Hepatic stellate cell (primary cell): ENCODE results near the gene ATP2B2.

ENCODE experiments used
- DNase-seq: peaks from one replicate; pipeline ENCODE4 v3.0.0; 2011; ENCODE audit warnings: low spot score

Gene ATP2B2

DNA sequence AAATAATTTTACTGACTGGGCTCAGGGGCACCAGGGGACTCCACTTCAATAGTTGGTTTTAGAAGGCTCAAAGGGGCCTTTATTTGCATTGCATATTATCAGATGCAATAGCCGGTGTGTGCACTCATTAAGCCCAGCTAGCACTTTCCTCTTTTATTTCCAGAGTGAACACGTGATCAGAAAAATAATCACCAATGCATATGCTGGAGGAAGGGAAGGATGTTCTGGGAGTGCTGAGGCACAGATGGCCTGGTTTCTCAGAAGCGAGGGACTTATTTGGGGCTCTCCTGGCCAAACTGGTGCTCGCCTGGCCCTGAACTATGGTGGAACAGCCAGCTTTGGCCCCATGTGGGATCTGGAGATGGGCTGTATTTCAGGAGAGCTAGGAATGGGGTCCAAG is 124.0 kb downstream of the ATP2B2 start:
- no peak for DNase-seq

DNA sequence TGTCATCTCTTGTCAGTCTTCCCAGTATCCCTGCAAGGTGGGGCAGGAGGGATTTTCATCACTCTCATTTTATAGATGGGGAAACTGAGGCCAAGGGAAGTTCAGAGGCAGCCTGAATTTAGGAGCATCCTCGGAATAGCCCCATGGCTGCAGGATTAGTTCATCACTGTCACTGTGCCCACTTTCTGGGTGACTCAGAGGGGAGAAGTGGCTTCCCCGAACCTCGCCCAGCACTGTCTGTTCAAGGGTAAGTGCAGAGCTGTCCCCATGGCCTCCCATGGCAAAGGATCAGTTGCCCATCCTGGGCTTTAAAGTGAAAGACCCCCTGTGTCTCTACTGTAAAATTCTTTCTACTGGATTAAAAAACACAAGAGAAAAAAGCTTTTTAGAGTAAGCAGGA is 124.5 kb downstream of the ATP2B2 start:
- no peak for DNase-seq

DNA sequence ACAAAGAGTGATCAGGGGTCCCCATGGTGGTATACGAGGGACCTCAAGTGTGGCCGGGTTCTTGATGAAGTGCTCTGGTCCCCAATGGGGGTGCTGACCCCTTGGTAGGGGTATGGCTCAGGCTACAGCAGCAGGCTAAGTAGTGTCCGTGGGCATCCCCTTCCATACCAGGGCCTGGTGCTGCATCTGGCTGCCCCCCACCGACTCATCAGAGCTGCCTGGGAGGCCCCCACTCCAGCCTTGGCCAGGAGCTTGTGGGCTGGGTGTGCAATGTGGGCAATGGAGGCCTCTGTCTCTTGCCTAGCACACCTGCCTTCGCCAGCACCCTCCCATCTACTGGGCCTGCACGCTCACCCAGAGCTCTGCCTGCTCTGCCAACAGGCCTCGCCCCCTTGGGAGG is 125.4 kb downstream of the ATP2B2 start:
- DNase-seq, result no peak

DNA sequence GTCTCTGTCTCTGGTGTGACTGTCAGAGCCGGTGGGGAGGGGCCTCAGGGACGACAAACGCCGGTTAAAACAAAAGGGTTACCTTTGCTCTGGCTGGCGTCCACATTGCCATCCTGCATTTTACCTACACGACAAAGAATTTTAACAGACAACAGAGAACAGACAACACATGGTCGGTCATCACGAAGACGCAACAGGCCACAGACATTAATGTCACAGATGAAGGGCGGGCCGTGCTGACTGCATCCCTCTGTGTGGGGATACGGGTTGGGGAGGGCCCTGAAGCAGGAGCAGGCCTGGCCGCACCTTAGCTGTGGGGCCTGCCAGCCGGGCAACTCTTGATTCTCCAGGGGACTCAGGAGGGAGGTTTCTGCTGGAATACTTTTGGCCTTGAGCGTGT is 126.2 kb downstream of the ATP2B2 start:
- DNase-seq, result no peak

GRCh38 chr3:10378742-10379141 is 126.6 kb downstream of the ATP2B2 start:
- no peak for DNase-seq

DNA sequence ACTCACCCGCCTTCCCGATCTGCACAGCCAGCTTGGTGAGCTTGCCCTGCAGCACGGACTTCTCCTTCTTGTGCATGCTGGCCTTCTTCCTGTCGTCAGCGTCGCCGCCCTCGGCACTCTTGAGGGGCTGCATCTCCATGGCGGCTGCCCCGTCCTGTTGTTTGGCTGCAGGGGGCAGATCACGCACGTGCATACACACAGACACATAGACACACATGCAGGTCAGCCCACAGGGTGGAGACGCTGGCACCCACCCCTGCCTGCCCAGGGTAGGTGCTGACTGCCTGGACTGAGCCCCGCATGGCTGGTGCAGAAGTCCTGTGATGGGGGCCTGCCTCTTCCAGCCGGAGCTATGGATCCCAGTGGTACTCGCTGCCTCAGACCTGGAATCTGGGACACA is 127.1 kb downstream of the ATP2B2 start:
- DNase-seq, result no peak

- no peak for DNase-seq
Observed at GRCh38 chr3:10377148-10377725, 128.1 kb downstream of the ATP2B2 start.

DNA sequence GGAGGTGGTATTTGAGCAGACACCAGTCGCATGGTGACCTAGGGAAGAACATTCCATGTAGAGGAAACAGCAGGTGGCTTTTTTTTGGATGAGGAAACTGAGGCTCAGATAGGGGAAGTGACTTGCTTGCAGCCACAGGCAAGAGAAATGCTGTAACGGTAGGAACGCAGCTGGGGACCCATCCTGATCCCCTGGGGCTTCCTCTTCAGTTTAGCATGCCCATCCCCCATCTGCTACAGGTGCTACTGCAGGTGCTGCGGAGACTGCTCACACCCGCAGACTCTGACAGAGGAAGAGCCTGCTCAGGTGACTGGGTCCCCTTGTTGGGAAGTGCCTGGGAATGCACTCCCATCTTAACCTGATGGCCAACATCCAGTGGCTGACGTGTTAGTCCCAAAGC is 129.0 kb downstream of the ATP2B2 start:
- no peak for DNase-seq

- no peak for DNase-seq
Observed at GRCh38 chr3:10375296-10376053, 129.9 kb downstream of the ATP2B2 start.

DNA sequence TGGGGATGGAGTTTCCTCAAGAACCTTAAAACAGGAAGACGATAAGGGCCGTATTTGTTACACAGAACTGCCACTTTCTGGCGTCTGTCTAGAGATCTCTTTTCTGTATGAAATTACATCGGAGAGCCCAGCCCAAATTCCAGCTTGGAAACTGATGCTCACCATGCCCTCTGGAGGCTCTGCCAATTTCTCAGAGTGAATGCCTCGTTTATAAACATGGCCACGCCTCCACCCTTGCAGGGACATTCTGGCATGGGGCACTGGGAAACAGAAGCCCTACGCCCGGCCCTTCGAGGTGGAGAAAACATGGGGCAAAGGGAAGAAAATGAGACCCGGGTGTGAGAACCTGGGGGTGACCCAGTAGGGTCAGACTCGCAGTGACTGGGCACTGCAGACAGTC is 131.1 kb downstream of the ATP2B2 start:
- DNase-seq, result no peak

GRCh38 chr3:10373686-10374261 is 131.6 kb downstream of the ATP2B2 start:
- DNase-seq, result no peak

GRCh38 chr3:10371789-10372188 is 133.6 kb downstream of the ATP2B2 start:
- no peak for DNase-seq

GRCh38 chr3:10371167-10371566 is 134.2 kb downstream of the ATP2B2 start:
- no peak for DNase-seq

GRCh38 chr3:10370429-10370828 is 135.0 kb downstream of the ATP2B2 start:
- DNase-seq, result peak; percentile 83

DNA sequence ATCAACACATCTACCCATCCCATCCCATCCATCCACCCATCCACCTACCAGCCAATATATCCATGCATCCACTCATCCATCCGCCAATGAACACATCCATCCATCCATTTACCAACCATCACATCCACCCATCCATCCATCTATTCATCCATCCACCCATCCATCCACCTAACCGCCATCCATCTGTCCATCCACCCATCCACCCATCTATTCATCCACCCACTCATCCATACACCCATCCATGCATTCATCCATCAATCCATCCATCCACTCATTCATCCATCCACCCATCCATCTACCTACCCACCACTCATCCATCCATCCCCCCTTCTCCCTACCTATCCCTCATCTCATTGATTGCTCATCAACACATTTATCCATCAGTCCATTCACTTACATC is 136.9 kb downstream of the ATP2B2 start:
- DNase-seq, result no peak

DNA sequence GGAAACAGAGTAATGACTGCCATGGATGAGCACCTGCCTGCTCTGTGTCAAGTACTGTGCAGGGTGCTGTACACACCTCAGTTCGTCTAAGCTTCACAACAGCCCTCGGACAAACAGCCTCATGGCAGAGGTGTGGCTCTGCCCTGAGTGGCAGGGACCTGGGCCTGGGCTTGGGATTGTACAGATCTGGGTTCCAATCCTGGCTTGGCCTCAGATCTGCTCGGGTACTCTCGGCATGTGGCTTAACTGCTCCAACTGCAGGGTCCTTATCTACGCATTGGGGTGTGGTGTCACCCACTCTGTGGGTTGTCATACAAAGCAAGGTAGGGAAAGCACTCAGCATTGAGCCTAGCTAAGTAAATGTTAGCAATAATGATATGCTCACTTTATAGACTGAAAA is 137.9 kb downstream of the ATP2B2 start:
- DNase-seq, result no peak

DNA sequence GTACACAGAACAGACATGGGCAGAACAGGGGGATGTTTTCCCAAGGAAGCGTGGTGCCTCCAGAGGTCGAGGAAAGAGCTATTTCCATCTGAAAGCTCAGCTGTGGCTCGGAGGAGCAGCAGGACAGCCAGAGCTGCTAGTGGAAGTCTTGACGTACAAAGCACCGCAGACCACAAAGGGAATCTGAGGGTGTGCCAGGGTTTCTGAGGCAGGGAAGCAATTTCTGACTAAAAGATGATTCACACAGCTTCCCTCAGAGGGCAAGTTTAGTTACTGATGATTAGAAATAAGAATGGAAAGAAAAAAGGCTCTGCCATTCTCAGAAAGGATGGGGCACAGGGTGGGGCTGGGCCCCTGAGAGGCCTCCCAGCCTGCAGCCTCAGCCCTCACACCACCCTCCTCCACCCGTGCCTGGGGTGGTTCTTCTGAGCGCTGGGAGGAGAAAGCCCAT is 138.7 kb downstream of the ATP2B2 start:
- DNase-seq, result peak; percentile 96

DNA sequence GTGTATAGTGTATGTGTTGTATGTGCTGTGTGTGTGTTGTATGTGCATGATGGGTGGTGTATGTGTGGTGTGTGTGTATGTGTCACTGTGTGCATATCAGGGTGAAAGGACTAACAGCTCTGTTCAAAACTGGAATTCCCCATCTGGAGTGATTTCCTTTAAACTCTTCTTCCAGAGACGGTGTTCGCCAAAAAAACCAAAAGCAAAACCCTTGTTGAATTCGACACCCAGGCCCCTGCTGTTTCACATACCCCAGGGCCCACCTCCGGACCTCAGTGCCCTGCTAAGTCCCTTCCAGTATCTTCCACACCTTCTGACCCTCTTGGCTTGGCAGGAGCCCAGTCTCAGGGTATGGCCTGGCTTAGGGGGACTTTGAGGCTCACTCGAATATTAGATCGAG is 139.6 kb downstream of the ATP2B2 start:
- no peak for DNase-seq

DNA sequence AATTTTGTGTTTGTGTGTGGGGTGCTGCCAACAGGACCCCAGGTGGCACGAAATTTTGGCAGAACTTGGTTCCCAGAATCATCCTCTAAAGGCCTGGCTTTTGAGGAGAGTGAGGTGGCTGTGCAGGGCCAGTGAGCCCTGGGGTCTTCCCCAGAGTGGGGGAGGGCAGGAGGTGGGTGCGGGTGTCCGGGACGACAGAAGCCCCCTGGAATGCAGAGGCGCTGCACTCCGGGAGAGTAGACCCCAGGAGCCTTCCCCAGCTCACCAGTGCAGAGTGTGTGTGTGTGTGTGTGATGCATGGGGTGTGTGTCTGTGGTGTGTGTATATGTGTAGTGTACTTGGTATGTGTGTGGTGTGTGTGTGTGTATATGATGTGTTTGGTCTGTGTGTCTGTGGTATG is 140.1 kb downstream of the ATP2B2 start:
- DNase-seq, result no peak

DNA sequence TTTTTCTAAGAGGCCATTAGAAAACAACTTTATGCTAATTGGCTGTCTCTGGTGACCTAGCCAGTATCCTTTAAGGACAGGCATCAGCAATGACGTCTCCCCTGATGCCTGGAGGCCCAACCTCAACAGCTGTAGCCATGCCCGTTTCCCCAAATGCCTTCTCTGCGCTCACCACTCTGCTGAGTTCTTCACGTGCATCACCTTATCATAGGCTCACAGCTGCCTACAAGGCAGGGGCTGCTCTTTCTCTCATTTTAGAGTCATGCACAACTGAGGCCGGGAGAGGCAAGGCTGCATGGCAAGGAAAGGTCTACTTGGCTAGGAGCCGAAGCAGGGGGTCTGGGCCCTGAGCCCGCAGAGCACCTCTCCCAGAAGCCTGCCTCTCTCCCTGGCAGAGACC is 140.6 kb downstream of the ATP2B2 start:
- no peak for DNase-seq

DNA sequence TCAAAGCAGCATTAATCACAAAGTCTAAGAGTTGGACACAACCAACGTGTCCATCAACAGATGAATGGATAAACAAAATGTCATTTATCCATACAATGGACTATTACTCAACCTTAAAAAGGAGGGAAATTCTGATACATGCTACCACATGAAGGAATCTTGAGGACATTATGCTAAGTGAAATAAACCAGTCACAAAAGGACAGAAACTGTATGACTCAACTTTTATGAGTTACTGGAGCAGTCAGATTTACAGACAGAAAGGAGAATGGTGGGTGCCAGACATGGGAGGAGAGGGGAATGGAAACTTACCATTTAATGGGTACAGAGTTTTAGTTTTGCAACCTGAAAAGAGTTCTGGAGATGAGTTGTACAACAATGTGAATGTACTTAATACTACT is 141.5 kb downstream of the ATP2B2 start:
- no peak for DNase-seq

DNA sequence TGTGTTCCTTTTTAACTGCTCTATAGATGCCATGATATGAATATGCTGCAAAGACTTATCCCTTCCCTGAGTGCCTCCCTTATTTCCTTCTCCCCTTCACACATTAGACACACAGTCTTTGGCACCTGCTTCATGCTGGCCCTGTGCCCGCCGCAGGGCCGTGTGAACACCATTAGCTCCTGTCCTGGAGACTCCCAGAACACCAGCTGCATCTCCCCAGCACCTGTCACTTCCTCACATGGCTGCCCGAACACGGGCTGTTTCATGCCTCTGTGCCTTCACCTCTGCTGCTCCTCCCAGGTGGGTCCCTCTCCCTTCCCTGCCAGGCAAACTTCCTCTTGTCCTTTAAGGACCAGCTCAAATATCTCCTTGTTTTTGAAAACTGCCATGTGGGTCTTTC is 144.0 kb downstream of the ATP2B2 start:
- DNase-seq, result no peak

DNA sequence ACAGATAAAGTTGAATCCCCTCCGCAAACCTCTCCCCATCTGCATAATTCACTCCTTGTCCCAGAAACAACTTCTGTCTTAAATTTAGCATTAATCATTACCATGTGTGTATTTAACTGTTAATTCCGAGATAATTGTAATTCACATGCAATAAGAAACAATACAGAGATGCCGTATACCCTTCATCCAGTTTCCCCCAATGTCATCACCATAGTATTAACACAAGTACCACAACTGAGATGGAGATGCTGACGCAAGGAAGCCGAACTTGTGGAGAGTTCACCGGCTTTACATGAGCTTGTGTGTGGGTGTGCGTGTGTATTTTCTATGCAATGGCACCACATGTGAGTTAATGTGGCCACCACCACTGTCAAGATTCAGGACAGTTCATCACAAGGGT is 144.9 kb downstream of the ATP2B2 start:
- no peak for DNase-seq

- no peak for DNase-seq
Observed at GRCh38 chr3:10359761-10360161, 145.6 kb downstream of the ATP2B2 start.
